HT1080 (cell line): ENCODE data around the gene TMPRSS13. TPM values are rescaled to one million over a fixed set of nuclear protein-coding genes. Genes with fewer than 3 reads are reported as not detected.
"Not testable (repeated sequence)": the region's sequence is repeated elsewhere in the genome, so short reads cannot be mapped to it uniquely, and the experiment has no call there.

Experiments used
- DNase-seq: peaks from one replicate; pipeline ENCODE4 v3.0.0-alpha.2; 2015; ENCODE audit warnings: low read depth
- total RNA-seq: library from RNA; depleted of rRNA; stranded (reverse); fragments of >200 nt; shearing (Covaris generic); gene quantifications from 2 replicates; pipeline ENCODE4 v1.2.3, GENCODE V29; 2014

TMPRSS13 gene
- total RNA-seq, 1 experiment from 2014 or later: not detected

GRCh38 chr11:117874253-117874909, 54.8 kb downstream of the TMPRSS13 start:
- DNase-seq: no peak

- no peak for DNase-seq
These were observed 55.4 kb downstream of the TMPRSS13 start for GRCh38 chr11:117873828-117874125.

- no peak for DNase-seq
These were observed 56.0 kb downstream of the TMPRSS13 start for GRCh38 chr11:117872975-117873827.

DNA sequence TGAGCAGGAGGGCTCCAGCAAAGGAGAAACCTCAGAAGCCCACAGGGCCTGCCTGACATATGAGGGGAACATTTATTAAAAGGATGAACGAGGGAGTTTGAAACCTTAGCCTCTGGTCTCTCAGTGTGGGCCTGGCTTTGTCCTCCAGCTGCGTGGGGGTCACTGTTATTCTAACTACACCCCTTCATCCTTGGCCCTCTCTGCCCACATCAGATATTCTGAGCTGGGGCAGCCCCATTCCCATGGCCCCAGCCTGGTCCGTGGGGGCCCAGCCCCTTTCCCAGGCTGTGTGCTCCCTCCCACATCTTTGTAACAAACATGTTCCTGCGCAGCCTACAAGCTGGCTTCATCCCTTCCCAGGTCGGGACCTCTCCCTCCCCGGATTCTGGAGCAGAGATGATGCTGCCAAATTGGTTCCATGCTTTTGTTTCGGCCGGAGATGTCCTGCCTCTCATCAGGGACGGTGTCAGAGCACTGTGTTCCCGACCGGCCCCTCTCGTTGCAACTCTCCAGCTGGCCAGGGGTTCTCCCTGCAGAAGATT, 56.7 kb downstream of the TMPRSS13 start:
- no peak for DNase-seq

DNA sequence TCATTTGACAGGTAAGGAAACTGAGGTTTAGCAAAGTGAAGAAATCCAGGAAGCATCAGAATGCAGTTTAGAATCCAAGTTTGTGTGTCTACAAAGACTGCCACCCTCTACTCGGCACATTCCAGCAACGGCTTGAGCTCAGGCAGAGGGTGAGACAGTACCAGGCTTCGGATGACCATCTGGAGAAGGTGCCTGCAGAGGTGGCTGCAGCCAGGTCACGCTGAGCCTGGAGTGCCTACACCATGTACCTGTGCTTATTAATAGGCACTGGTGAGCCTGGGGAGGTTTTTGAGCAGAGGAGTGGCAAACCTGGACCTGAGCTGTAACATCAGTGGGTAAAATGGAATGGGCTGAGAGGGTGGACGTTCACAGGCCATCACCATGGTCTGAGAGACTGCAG, 57.4 kb downstream of the TMPRSS13 start:
- no peak for DNase-seq

GRCh38 chr11:117871160-117871559, 58.0 kb downstream of the TMPRSS13 start:
- no peak for DNase-seq

GRCh38 chr11:117870103-117870952, 58.9 kb downstream of the TMPRSS13 start:
- DNase-seq: no peak

GRCh38 chr11:117869604-117870003, 59.6 kb downstream of the TMPRSS13 start:
- no peak for DNase-seq

- no peak for DNase-seq
These were observed 60.2 kb downstream of the TMPRSS13 start for GRCh38 chr11:117868815-117869561.

GRCh38 chr11:117868088-117868487, 61.1 kb downstream of the TMPRSS13 start:
- DNase-seq: no peak

GRCh38 chr11:117866526-117866925, 62.7 kb downstream of the TMPRSS13 start:
- no peak for DNase-seq

GRCh38 chr11:117865546-117865945, 63.7 kb downstream of the TMPRSS13 start:
- not testable (repeated sequence) for DNase-seq

DNA sequence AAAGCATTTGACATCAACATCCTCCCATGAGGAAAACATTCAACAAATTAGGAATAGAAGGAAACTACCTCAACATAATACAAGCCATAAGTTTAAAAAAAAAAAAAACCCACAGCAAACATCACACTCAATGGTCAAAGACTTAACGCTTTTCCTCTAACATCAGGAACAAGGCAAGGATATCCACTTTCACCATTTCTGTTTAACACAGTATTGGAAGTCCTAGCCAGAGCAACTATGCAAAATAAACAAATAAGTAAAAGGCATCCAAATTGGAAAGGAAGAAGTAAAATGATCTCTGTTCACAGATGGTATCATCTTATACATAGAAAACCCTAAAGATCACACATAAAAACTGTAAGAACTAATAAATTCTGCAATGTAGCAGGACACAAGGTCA, 65.8 kb downstream of the TMPRSS13 start:
- DNase-seq: no peak

DNA sequence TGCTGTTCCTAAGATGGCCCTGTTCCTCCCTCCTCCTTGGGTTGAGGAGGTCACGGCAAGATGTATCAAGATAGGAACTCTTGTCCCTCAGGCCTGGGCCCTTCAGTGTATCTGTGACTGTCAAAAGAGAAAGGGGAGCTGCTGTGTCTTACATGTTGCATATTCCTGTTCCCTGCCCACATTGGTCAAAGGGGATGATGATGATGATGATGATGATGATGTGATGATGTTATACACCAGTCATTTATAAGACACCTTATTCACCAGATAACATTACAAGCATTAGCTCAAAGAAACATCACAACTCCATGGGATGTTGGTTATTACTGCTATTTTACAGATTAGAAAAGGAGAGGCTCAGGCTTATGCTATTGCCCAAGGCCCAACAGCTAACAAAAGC, 66.4 kb downstream of the TMPRSS13 start:
- no peak for DNase-seq

GRCh38 chr11:117862019-117862725, 67.0 kb downstream of the TMPRSS13 start:
- no peak for DNase-seq

GRCh38 chr11:117861151-117862018, 67.8 kb downstream of the TMPRSS13 start:
- peak; percentile 44 for DNase-seq

GRCh38 chr11:117860139-117860538, 69.1 kb downstream of the TMPRSS13 start:
- no peak for DNase-seq

GRCh38 chr11:117859488-117860112, 69.6 kb downstream of the TMPRSS13 start:
- DNase-seq: no peak

- DNase-seq: no peak
These were observed 70.1 kb downstream of the TMPRSS13 start for GRCh38 chr11:117859061-117859460.
